ENCODE measurements around the gene QKI. TPM values are rescaled to one million over a fixed set of nuclear protein-coding genes. Genes with fewer than 3 reads are reported as not detected.

QKI gene
- total RNA-seq, 2 experiments from 2014 or later: 61.0 to 65.7 TPM

- CTCF ChIA-PET: no interaction called here
Observed at GRCh38 chr6:163516908-163517307, 102.4 kb downstream of the QKI start.

GRCh38 chr6:163520956-163521355 is 106.4 kb downstream of the QKI start:
- CTCF ChIA-PET: no interaction called here
- POLR2A ChIA-PET: no interaction called here

More at GRCh38 chr6:163516908-163517307, 102.4 kb downstream of the QKI start:
- POLR2A ChIA-PET: no interaction called here

GRCh38 chr6:163522033-163522432 is 107.5 kb downstream of the QKI start:
- ChIA-PET POLR2A (no interaction called here), CTCF (no interaction called here)

- CTCF ChIA-PET: no interaction called here
- POLR2A ChIA-PET: no interaction called here
Observed at GRCh38 chr6:163525926-163526325, 111.4 kb downstream of the QKI start.

GRCh38 chr6:163526346-163526745 is 111.8 kb downstream of the QKI start:
- CTCF ChIA-PET: no interaction called here

GRCh38 chr6:163527291-163527690 is 112.8 kb downstream of the QKI start:
- ChIA-PET POLR2A (no interaction called here), CTCF (no interaction called here)

More at GRCh38 chr6:163526346-163526745, 111.8 kb downstream of the QKI start:
- POLR2A ChIA-PET: no interaction called here

- ChIA-PET CTCF (no interaction called here), POLR2A (no interaction called here)
Observed at GRCh38 chr6:163529605-163530004, 115.1 kb downstream of the QKI start.

GRCh38 chr6:163530406-163530805 is 115.9 kb downstream of the QKI start:
- ChIA-PET POLR2A (no interaction called here), CTCF (no interaction called here)

GRCh38 chr6:163531122-163531521 is 116.6 kb downstream of the QKI start:
- CTCF ChIA-PET: no interaction called here
- POLR2A ChIA-PET: no interaction called here

GRCh38 chr6:163532526-163533078 is 118.1 kb downstream of the QKI start:
- ChIA-PET CTCF (no interaction called here), POLR2A (no interaction called here)

GRCh38 chr6:163533443-163533842 is 118.9 kb downstream of the QKI start:
- ChIA-PET CTCF (no interaction called here), POLR2A (no interaction called here)

- CTCF ChIA-PET: no interaction called here
- POLR2A ChIA-PET: no interaction called here
Observed at GRCh38 chr6:163536770-163537169, 122.3 kb downstream of the QKI start.

- ChIA-PET CTCF (no interaction called here), POLR2A (no interaction called here)
Observed at GRCh38 chr6:163538331-163538730, 123.8 kb downstream of the QKI start.

GRCh38 chr6:163539101-163539762 is 124.7 kb downstream of the QKI start:
- CTCF ChIA-PET: no interaction called here
- POLR2A ChIA-PET: no interaction called here

- CTCF ChIA-PET: no interaction called here
- POLR2A ChIA-PET: no interaction called here
Observed at GRCh38 chr6:163543321-163543720, 128.8 kb downstream of the QKI start.

- ChIA-PET CTCF (no interaction called here), POLR2A (no interaction called here)
Observed at GRCh38 chr6:163545370-163545769, 130.9 kb downstream of the QKI start.

GRCh38 chr6:163547287-163547686 is 132.8 kb downstream of the QKI start:
- POLR2A ChIA-PET: no interaction called here

GRCh38 chr6:163548624-163549023 is 134.1 kb downstream of the QKI start:
- CTCF ChIA-PET: no interaction called here

More at GRCh38 chr6:163547287-163547686, 132.8 kb downstream of the QKI start:
- CTCF ChIA-PET: no interaction called here

GRCh38 chr6:163554032-163554431 is 139.5 kb downstream of the QKI start:
- POLR2A ChIA-PET: no interaction called here
- CTCF ChIA-PET: interaction anchor here (0.6 to 1.0 kb wide), 2 partner anchors 116 to 153 kb away, joined by 3 read pairs; no protein-coding TSS in a partner anchor

More at GRCh38 chr6:163548624-163549023, 134.1 kb downstream of the QKI start:
- POLR2A ChIA-PET: no interaction called here

GRCh38 chr6:163554663-163555062 is 140.1 kb downstream of the QKI start:
- ChIA-PET POLR2A (no interaction called here), CTCF (interaction anchor here (0.6 to 1.0 kb wide), 2 partner anchors 117 to 153 kb away, joined by 3 read pairs; no protein-coding TSS in a partner anchor)

GRCh38 chr6:163559661-163560060 is 145.1 kb downstream of the QKI start:
- CTCF ChIA-PET: no interaction called here

GRCh38 chr6:163563318-163563717 is 148.8 kb downstream of the QKI start:
- CTCF ChIA-PET: no interaction called here
- POLR2A ChIA-PET: no interaction called here

More at GRCh38 chr6:163559661-163560060, 145.1 kb downstream of the QKI start:
- POLR2A ChIA-PET: no interaction called here

Measured in activated CD8-positive, alpha-beta memory T cell treated with anti-CD3 and anti-CD28 coated beads for 36 hours (primary cell).